K562 (cell line): ENCODE measurements around the gene SBF1. TPM values are rescaled to one million over a fixed set of nuclear protein-coding genes. Genes with fewer than 3 reads are reported as not detected.

Experiments
- CXXC5 ChIP-seq: fragments of 250-450 bp; sonication (Bioruptor Pico); IDR thresholded peaks from 2 replicates; pipeline ENCODE4 v1.8.0; 2022; ENCODE audit warnings: inconsistent platforms, mild to moderate bottlenecking, moderate library complexity
- HINFP ChIP-seq: fragments of 450-650 bp; conservative IDR thresholded peaks from 2 replicates; pipeline ENCODE4 v1.6.1; 2016; ENCODE audit warnings: missing genetic modification characterization, low read depth, mild to moderate bottlenecking, control low read depth, missing compliant biosample characterization
- IRF2 ChIP-seq: sonication (generic); formaldehyde crosslinking; IDR thresholded peaks from 2 replicates; pipeline ENCODE4 v1.8.1; 2022; ENCODE audit warnings: mild to moderate bottlenecking, missing genetic modification reagents
- MBD2 ChIP-seq: sonication (generic); IDR thresholded peaks from 2 replicates; pipeline ENCODE4 v1.6.1; 2016; ENCODE audit warnings: low read depth, borderline replicate concordance
- MTA1 ChIP-seq: fragments of 450-650 bp; IDR thresholded peaks from 2 replicates; pipeline ENCODE4 v1.6.1; 2017; ENCODE audit warnings: borderline replicate concordance
- PHF8 ChIP-seq: fragments of 200-600 bp; sonication (generic); IDR thresholded peaks from 2 replicates; pipeline ENCODE4 v1.6.1; 2012; ENCODE audit warnings: mixed run types, mild to moderate bottlenecking, inconsistent platforms, low read length, moderate library complexity, borderline replicate concordance
- RAD21 ChIP-seq, 2 experiments: fragments of 250-450 bp in 1 of 2; fragments of 450-650 bp in 1 of 2; sonication (Bioruptor Pico) in 1 of 2; formaldehyde crosslinking in 1 of 2; IDR thresholded peaks in 1 of 2; conservative IDR thresholded peaks in 1 of 2; 2 replicates each; pipeline versions ENCODE4 v1.4.0 to v1.8.0; 2020 to 2022; ENCODE audit warnings: mild to moderate bottlenecking in 2 of 2, moderate library complexity in 1 of 2
- REST ChIP-seq, 2 experiments: fragments of 450-650 bp; formaldehyde crosslinking in 1 of 2; IDR thresholded peaks; 2 replicates each; pipeline versions ENCODE4 v1.4.0 to v1.6.1; 2014 to 2020; ENCODE audit warnings: mild to moderate bottlenecking in 2 of 2, borderline replicate concordance in 1 of 2, low read depth in 1 of 2
- STAT5B ChIP-seq: fragments of 250-450 bp; sonication (Bioruptor Pico); IDR thresholded peaks from 2 replicates; pipeline ENCODE4 v1.8.0; 2021; ENCODE audit warnings: mild to moderate bottlenecking, inconsistent platforms
- ZNF197 ChIP-seq: fragments of 200-800 bp; sonication (Bioruptor generic); IDR thresholded peaks from 2 replicates; pipeline ENCODE4 v1.6.1; 2016; ENCODE audit warnings: low read depth, missing genetic modification characterization, missing compliant biosample characterization
- ZNF224 ChIP-seq: sonication (generic); formaldehyde crosslinking; IDR thresholded peaks from 2 replicates; pipeline ENCODE4 v1.8.0; 2022; ENCODE audit warnings: mild to moderate bottlenecking, missing genetic modification reagents
- ZNF639 ChIP-seq, 2 experiments: fragments of 200-800 bp in 1 of 2; sonication (Bioruptor generic) in 1 of 2; sonication (generic) in 1 of 2; formaldehyde crosslinking in 1 of 2; IDR thresholded peaks in 1 of 2; conservative IDR thresholded peaks in 1 of 2; 2 replicates each; pipeline versions ENCODE4 v1.5.0 to v1.6.1; 2016 to 2020; ENCODE audit warnings: missing compliant biosample characterization in 1 of 2, missing genetic modification characterization in 1 of 2, missing genetic modification reagents in 1 of 2
- polyA plus RNA-seq, 8 experiments: library from polyadenylated mRNA; depleted of rRNA in 4 of 8; stranded (reverse) in 5 of 8; unstranded in 3 of 8; fragments of >200 nt; fragmentation: Nextera tagmentation in 2 of 8; fragmentation: Illumina TruSeq in 1 of 8; extraction: Ambion mirVana in 2 of 8; extraction: Trizol in 1 of 8; gene quantifications; 2 replicates each; pipeline versions ENCODE4 v1.2.1 to v1.2.3, GENCODE V29; 2011 to 2014; ENCODE audit warnings: inconsistent platforms in 1 of 8, missing spikeins in 1 of 8
- total RNA-seq, 7 experiments: library from RNA; depleted of rRNA in 6 of 7; stranded (reverse); fragments of >200 nt in 6 of 7; fragmentation: Illumina TruSeq in 2 of 7; extraction: Trizol in 2 of 7; gene quantifications; 2 replicates each; pipeline versions ENCODE4 v1.2.1 to v1.2.3, GENCODE V29; 2011 to 2021; ENCODE audit warnings: low replicate concordance in 1 of 7

SBF1 gene
- total and polyA plus RNA-seq, 9 of the 15 experiments (the other 6 are each of a cell fraction or from before 2014, with no cell fraction given), result 0.44 to 50.4 (median 11.4) TPM

- TF ChIP-seq HINFP (tag) (no peak), ZNF197 (CRISPR knock-in tag) (no peak), ZNF224 (CRISPR knock-in tag) (no peak), MBD2 (no peak), RAD21 (CRISPR knock-in tag; conservative IDR thresholded peaks at IDR 0.05 in 1 of 2, IDR thresholded peaks at IDR 0.05 in 1 of 2) (no peak), MTA1 (no peak), ZNF639 (CRISPR knock-in tag; conservative IDR thresholded peaks at IDR 0.05 in 1 of 2, IDR thresholded peaks at IDR 0.05 in 1 of 2) (no peak), REST (IDR thresholded peaks at IDR 0.05; ENCODE audit: borderline replicate concordance) (no peak), REST (CRISPR knock-in tag; IDR thresholded peaks at IDR 0.05; ENCODE audit: low read depth) (no peak), STAT5B (no peak), PHF8 (peak; percentile 40; the same call in 1 of the 2 replicates), CXXC5 (CRISPR knock-in tag) (0 out of 2 replicates have a peak, but pooled peaks have one; percentile 22), IRF2 (CRISPR knock-in tag) (no peak)
These were observed 6.7 kb upstream of the SBF1 start, which contains the start of gene ADM2 (continued) for GRCh38 chr22:50481440-50482106.
